ENCODE data around the gene MINK1.
"Not testable (repeated sequence)": the region's sequence is repeated elsewhere in the genome, so short reads cannot be mapped to it uniquely, and the experiment has no call there.

The MINK1 gene

GRCh38 chr17:4846635-4847390, 13.7 kb downstream of the MINK1 start:
- no peak for DNase-seq (ENCODE audit: low read depth in 3 of 3)

GRCh38 chr17:4849011-4849536, 15.9 kb downstream of the MINK1 start:
- no peak for DNase-seq (ENCODE audit: low read depth in 3 of 3)

GRCh38 chr17:4850246-4850645, 17.1 kb downstream of the MINK1 start:
- DNase-seq (ENCODE audit: low read depth in 3 of 3) = no peak

- no peak for DNase-seq (ENCODE audit: low read depth in 3 of 3)
Measured at GRCh38 chr17:4851084-4851483, 17.9 kb downstream of the MINK1 start.

- no peak for DNase-seq (ENCODE audit: low read depth in 3 of 3)
Measured at GRCh38 chr17:4852567-4853207, 19.5 kb downstream of the MINK1 start.

- DNase-seq (ENCODE audit: low read depth in 3 of 3) = no peak
Measured at GRCh38 chr17:4853208-4853671, 20.1 kb downstream of the MINK1 start.

- DNase-seq (ENCODE audit: low read depth in 3 of 3) = no peak
Measured at GRCh38 chr17:4854111-4854681, 21.1 kb downstream of the MINK1 start.

GRCh38 chr17:4856271-4856936, 23.3 kb downstream of the MINK1 start:
- DNase-seq (ENCODE audit: low read depth in 3 of 3) = no peak

- DNase-seq (ENCODE audit: low read depth in 3 of 3) = no peak
Measured at GRCh38 chr17:4856937-4857314, 23.8 kb downstream of the MINK1 start.

GRCh38 chr17:4857347-4857746, 24.2 kb downstream of the MINK1 start:
- not testable (repeated sequence) for DNase-seq (ENCODE audit: low read depth in 3 of 3)

- DNase-seq (ENCODE audit: low read depth in 3 of 3) = no peak
Measured at GRCh38 chr17:4858068-4858881, 25.1 kb downstream of the MINK1 start.

- DNase-seq (ENCODE audit: low read depth in 3 of 3) = no peak
Measured at GRCh38 chr17:4858882-4859260, 25.7 kb downstream of the MINK1 start.

- DNase-seq (ENCODE audit: low read depth in 3 of 3) = no peak
Measured at GRCh38 chr17:4859816-4860625, 26.9 kb downstream of the MINK1 start.

GRCh38 chr17:4860651-4861050, 27.5 kb downstream of the MINK1 start:
- DNase-seq (ENCODE audit: low read depth in 3 of 3) = no peak

GRCh38 chr17:4861052-4861451, 27.9 kb downstream of the MINK1 start:
- no peak for DNase-seq (ENCODE audit: low read depth in 3 of 3)

- DNase-seq (ENCODE audit: low read depth in 3 of 3) = no peak
Measured at GRCh38 chr17:4862720-4863119, 29.6 kb downstream of the MINK1 start.

- no peak for DNase-seq (ENCODE audit: low read depth in 3 of 3)
Measured at GRCh38 chr17:4863321-4863720, 30.2 kb downstream of the MINK1 start.

GRCh38 chr17:4867535-4867934, 34.4 kb downstream of the MINK1 start:
- DNase-seq (ENCODE audit: low read depth in 3 of 3) = not testable (repeated sequence)

- not testable (repeated sequence) for DNase-seq (ENCODE audit: low read depth in 3 of 3)
Measured at GRCh38 chr17:4869058-4869998, 36.2 kb downstream of the MINK1 start.

Measured in stimulated activated CD4-positive, alpha-beta T cell treated with anti-CD3 and anti-CD28 coated beads, TNF-alpha, amount 100 ng/mL, for 48 hours (primary cell).